PC-9 (cell line): ENCODE results near the gene GNAI1.

ENCODE experiments used
- EZH2 ChIP-seq: fragments of 200-600 bp; sonication (generic); IDR thresholded peaks from 2 replicates; pipeline ENCODE4 v1.8.0; 2017; ENCODE audit warnings: antibody characterized with exemption, low read depth
- TF ChIP-seq, protein P1 (sequence below): fragments of 200-600 bp; sonication (generic); conservative IDR thresholded peaks from 2 replicates; pipeline ENCODE4 v1.6.1; 2017; ENCODE audit warnings: mixed run types, antibody characterized with exemption, mild to moderate bottlenecking, moderate library complexity

DNA sequence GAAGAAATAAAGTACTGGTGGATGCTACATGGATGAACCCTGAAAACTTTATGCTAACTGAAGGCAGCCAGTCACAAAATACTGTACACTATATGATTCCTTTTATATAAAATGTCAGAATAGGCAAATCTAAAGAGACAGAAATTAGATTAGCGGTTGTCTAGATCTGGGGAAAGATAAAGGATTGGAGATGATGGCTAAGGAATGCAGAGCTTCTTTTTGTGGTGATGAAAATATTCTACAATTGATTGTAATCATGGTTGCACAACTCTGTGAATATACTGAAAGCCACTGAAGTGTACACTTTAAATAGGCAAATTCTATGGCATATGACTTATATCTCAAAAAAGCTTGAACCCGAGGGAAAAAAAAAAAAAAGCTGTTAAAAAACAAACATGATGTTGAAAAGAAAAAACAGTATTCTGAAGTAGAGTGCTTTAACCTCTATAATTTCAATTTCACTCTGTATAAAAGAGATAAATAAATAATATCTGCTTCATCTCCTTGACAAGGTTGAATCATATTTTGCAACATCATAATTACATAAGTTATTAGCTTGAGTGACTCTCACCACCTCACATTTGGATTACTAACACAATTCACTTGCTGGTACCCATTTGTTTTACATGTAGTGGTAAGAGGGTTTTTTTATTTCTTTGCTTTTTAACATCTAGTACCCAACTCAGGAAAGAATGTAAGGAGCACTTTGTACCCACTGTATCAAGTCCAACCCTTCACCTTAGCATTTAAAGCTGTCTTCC is 2.8 kb upstream of the GNAI1 start:
- TF ChIP-seq, protein P1, sequence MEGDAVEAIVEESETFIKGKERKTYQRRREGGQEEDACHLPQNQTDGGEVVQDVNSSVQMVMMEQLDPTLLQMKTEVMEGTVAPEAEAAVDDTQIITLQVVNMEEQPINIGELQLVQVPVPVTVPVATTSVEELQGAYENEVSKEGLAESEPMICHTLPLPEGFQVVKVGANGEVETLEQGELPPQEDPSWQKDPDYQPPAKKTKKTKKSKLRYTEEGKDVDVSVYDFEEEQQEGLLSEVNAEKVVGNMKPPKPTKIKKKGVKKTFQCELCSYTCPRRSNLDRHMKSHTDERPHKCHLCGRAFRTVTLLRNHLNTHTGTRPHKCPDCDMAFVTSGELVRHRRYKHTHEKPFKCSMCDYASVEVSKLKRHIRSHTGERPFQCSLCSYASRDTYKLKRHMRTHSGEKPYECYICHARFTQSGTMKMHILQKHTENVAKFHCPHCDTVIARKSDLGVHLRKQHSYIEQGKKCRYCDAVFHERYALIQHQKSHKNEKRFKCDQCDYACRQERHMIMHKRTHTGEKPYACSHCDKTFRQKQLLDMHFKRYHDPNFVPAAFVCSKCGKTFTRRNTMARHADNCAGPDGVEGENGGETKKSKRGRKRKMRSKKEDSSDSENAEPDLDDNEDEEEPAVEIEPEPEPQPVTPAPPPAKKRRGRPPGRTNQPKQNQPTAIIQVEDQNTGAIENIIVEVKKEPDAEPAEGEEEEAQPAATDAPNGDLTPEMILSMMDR, result no peak
- TF ChIP-seq EZH2, result no peak
